ENCODE results near the gene MPHOSPH6. TPM values are rescaled to one million over a fixed set of nuclear protein-coding genes. Genes with fewer than 3 reads are reported as not detected.

The MPHOSPH6 gene
- total and polyA plus RNA-seq, 2 of the 13 experiments (the other 11 are each of a cell fraction or from before 2014, with no cell fraction given): 28.4 to 76.4 TPM

DNA sequence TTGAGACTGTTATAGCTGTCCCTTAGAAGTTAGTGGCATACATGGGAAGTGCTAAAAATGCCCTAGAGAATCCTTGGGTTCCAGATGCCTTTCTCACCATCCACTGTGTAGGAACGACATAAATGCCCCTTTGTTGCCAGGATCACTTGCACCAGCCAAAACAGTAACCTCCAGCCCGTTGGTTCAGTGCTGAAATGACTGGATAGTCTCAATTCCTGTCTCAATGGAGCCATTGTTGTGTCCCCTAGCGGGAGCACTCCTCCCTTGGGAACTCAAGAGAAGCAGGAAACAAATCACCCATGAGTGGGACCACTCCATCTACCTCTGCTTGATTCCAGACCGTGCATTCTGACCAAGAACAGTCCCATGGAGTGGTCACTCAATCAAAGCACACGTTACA, 23.1 kb downstream of the MPHOSPH6 start:
- peak; percentile 19 for DNase-seq (ENCODE audit: low spot score)
- Histone ChIP-seq H3K9me3 (ENCODE audit: low read length) (no peaks in the 10 kb centered on the region), H3K4me1 (ENCODE audit: insufficient read depth, low read length) (no peaks in the 10 kb centered on the region), H2AFZ (ENCODE audit: low read length) (no peak overlapping the region), H3K4me2 (ENCODE audit: low read depth, low read length) (no peak overlapping the region), H4K20me1 (ENCODE audit: insufficient read depth, low read length) (no peaks in the 10 kb centered on the region), H3K9ac (ENCODE audit: insufficient read depth, low read depth, low read length) (no peak overlapping the region), H3K4me3 (replicated peaks in 1 of 3; ENCODE audit: insufficient read depth in 1 of 3, low read depth in 2 of 3, low read length in 3 of 3) (no peak overlapping the region), H3K36me3 (replicated peaks in 1 of 2; ENCODE audit: control insufficient read depth in 1 of 2, insufficient read depth in 2 of 2, low read length in 2 of 2) (peaks cover 9 to 51% of the 10 kb centered on the region in 2 experiments), H3K27ac (ENCODE audit: extremely low read length, insufficient read depth, low read length) (no peak overlapping the region), H3K27me3 (ENCODE audit: control insufficient read depth in 1 of 2, insufficient read depth in 2 of 2, low read length in 2 of 2) (no peaks in the 10 kb centered on the region), H3K79me2 (ENCODE audit: insufficient read depth, low read length) (no peaks in the 10 kb centered on the region)
- WGBS (ENCODE audit: low lambda C conversion rate): 94% methylated on average over 5 of the region's 5 CpGs
- ChIA-PET POLR2A (no interaction called here), CTCF (ENCODE audit: low intra/inter-chr PET ratio, low total read pairs) (no interaction called here)
- no peak for ATAC-seq
- TF ChIP-seq, protein P1, sequence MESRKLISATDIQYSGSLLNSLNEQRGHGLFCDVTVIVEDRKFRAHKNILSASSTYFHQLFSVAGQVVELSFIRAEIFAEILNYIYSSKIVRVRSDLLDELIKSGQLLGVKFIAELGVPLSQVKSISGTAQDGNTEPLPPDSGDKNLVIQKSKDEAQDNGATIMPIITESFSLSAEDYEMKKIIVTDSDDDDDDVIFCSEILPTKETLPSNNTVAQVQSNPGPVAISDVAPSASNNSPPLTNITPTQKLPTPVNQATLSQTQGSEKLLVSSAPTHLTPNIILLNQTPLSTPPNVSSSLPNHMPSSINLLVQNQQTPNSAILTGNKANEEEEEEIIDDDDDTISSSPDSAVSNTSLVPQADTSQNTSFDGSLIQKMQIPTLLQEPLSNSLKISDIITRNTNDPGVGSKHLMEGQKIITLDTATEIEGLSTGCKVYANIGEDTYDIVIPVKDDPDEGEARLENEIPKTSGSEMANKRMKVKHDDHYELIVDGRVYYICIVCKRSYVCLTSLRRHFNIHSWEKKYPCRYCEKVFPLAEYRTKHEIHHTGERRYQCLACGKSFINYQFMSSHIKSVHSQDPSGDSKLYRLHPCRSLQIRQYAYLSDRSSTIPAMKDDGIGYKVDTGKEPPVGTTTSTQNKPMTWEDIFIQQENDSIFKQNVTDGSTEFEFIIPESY (CRISPR knock-in tag; IDR thresholded peaks at IDR 0.05): peak; percentile 55; the same call in 1 of the 2 replicates
- TF ChIP-seq ZNF263 (CRISPR knock-in tag; IDR thresholded peaks at IDR 0.05) (peak; percentile 88), AKAP8 (CRISPR knock-in tag; IDR thresholded peaks at IDR 0.05) (no peak), RBM22 (optimal IDR thresholded peaks at IDR 0.05; ENCODE audit: low read length) (peak; percentile 20)
- no TSS peak for BruUV-seq (replicated peaks)
- intact Hi-C loops (cut with micrococcal nuclease; ENCODE audit: unreplicated experiment): no loop called here
- in situ Hi-C loops (cut with HindIII; ENCODE audit: extremely low pct_ligation_motif_present, low pct_unique_long_range_greater_than_20kb): no loop called here
- FAIRE-seq: no peak

- no peaks in the 10 kb centered on the region for H3K79me2 ChIP-seq (ENCODE audit: insufficient read depth, low read length)
- no peaks in the 10 kb centered on the region for H3K4me1 ChIP-seq (ENCODE audit: insufficient read depth, low read length)
- ChIA-PET POLR2A (no interaction called here), CTCF (ENCODE audit: low intra/inter-chr PET ratio, low total read pairs) (no interaction called here)
- no peak overlapping the region for H3K9ac ChIP-seq (ENCODE audit: insufficient read depth, low read depth, low read length)
- H3K27me3 ChIP-seq (ENCODE audit: control insufficient read depth in 1 of 2, insufficient read depth in 2 of 2, low read length in 2 of 2): no peaks in the 10 kb centered on the region
- no peak overlapping the region for H2AFZ ChIP-seq (ENCODE audit: low read length)
- intact Hi-C loops (cut with micrococcal nuclease; ENCODE audit: unreplicated experiment): no loop called here
- no peak for FAIRE-seq
- no peak for ATAC-seq
- no peak overlapping the region for H3K27ac ChIP-seq (ENCODE audit: extremely low read length, insufficient read depth, low read length)
- in situ Hi-C loops (cut with HindIII; ENCODE audit: extremely low pct_ligation_motif_present, low pct_unique_long_range_greater_than_20kb): no loop called here
- WGBS (ENCODE audit: low lambda C conversion rate): 95% methylated on average over 3 of the region's 3 CpGs
- BruUV-seq (replicated peaks): no TSS peak
- H3K4me3 ChIP-seq (replicated peaks in 1 of 3; ENCODE audit: insufficient read depth in 1 of 3, low read depth in 2 of 3, low read length in 3 of 3): no peak overlapping the region
- DNase-seq (ENCODE audit: low spot score): no peak
- H4K20me1 ChIP-seq (ENCODE audit: insufficient read depth, low read length): no peaks in the 10 kb centered on the region
- peaks cover 9 to 49% of the 10 kb centered on the region in 2 experiments for H3K36me3 ChIP-seq (replicated peaks in 1 of 2; ENCODE audit: control insufficient read depth in 1 of 2, insufficient read depth in 2 of 2, low read length in 2 of 2)
- no peak overlapping the region for H3K4me2 ChIP-seq (ENCODE audit: low read depth, low read length)
- H3K9me3 ChIP-seq (ENCODE audit: low read length): no peaks in the 10 kb centered on the region
- TF ChIP-seq ZFP62 (CRISPR knock-in tag; IDR thresholded peaks at IDR 0.05) (no peak), FOXC1 (CRISPR knock-in tag; IDR thresholded peaks at IDR 0.05; ENCODE audit: borderline replicate concordance) (no peak), FOSL2 (CRISPR knock-in tag; IDR thresholded peaks at IDR 0.05) (no peak), ZNF749 (CRISPR knock-in tag; IDR thresholded peaks at IDR 0.05; ENCODE audit: borderline replicate concordance) (no peak), ZBTB49 (CRISPR knock-in tag; IDR thresholded peaks at IDR 0.05; ENCODE audit: borderline replicate concordance) (no peak), ADNP (CRISPR knock-in tag; IDR thresholded peaks at IDR 0.05) (no peak), CREB3 (CRISPR knock-in tag; IDR thresholded peaks at IDR 0.05) (no peak), NR2F1 (CRISPR knock-in tag; IDR thresholded peaks at IDR 0.05) (no peak), NR3C1 (CRISPR knock-in tag; IDR thresholded peaks at IDR 0.05) (no peak), SATB2 (CRISPR knock-in tag; IDR thresholded peaks at IDR 0.05) (no peak), ZMYM4 (CRISPR knock-in tag; IDR thresholded peaks at IDR 0.05) (no peak)
Observed at GRCh38 chr16:82146556-82146955, 23.5 kb downstream of the MPHOSPH6 start.

Measured in HepG2 (cell line).